Stimulated activated CD8-positive, alpha-beta memory T cell treated with anti-CD3 and anti-CD28 coated beads, Interleukin-12 subunit alpha, Interleukin-12 subunit beta, amount 100 ng/mL, for 1 hour (primary cell): ENCODE data around the gene CRLF1.
A peak's percentile ranks its signal among the peaks of the same experiment; 100 is the strongest.

ENCODE experiments used
- DNase-seq: peaks from one replicate; pipeline ENCODE4 v3.0.0-alpha.2; 2020; ENCODE audit warnings: low read depth

The CRLF1 gene

DNA sequence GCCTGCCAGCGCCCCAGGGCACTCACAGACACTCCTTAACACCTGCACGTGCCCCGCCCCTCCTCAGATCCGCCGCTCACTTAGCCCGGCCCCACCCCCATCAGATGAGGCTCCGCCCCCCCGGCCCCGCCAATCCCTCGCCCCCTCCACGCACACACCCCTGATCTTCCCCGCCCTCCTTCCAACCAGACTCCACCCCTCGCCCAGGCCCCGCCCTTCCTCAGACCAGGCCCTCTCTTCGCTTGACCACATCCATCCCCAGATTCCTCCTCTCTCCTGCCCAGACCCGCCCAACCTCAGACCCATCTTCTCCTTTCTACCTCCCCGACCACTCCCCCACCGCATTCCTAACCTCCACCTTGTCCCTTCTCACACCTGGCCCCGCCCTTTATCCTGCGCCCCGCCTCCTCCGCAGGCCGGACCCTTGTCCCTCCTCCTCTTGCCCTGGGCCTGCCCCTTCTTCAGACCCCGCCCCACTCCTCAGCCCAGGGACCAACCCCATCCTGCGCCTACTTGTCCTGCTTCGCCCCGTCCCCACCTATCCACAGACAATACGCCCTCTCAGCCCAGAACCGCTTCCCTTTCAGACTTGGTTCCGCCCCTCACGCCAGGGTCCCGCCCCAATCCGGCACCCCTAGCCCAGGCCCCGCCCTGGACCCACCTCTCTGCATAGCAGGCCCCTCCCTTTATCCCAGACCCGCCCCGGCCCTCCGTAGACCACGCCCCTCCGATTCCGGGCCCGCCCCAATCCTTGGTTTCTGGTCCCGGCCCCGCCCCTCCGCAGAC, 29.8 kb upstream of the CRLF1 start:
- peak; percentile 99 for DNase-seq

DNA sequence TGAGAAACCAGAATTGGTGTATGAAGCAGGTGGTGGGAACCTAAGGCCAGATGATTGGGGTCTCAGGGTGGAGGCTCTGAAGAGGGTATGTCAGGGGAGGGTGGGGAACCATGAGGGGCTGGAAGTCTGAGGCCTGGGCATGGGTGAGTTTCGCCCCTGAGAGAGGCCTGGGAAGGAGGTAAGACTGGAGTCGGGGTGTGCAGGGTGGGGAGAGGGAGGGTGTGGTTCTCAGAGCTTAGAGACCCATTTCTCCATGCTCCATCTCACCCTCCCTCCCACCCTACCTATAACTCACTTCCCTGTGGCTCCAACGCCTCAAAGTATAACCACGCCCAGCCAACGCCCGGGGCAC, 29.2 kb upstream of the CRLF1 start:
- DNase-seq: no peak

- DNase-seq: no peak
Measured at GRCh38 chr19:18634612-18635297, 28.2 kb upstream of the CRLF1 start.

- DNase-seq: no peak
Measured at GRCh38 chr19:18633321-18633720, 26.7 kb upstream of the CRLF1 start.

DNA sequence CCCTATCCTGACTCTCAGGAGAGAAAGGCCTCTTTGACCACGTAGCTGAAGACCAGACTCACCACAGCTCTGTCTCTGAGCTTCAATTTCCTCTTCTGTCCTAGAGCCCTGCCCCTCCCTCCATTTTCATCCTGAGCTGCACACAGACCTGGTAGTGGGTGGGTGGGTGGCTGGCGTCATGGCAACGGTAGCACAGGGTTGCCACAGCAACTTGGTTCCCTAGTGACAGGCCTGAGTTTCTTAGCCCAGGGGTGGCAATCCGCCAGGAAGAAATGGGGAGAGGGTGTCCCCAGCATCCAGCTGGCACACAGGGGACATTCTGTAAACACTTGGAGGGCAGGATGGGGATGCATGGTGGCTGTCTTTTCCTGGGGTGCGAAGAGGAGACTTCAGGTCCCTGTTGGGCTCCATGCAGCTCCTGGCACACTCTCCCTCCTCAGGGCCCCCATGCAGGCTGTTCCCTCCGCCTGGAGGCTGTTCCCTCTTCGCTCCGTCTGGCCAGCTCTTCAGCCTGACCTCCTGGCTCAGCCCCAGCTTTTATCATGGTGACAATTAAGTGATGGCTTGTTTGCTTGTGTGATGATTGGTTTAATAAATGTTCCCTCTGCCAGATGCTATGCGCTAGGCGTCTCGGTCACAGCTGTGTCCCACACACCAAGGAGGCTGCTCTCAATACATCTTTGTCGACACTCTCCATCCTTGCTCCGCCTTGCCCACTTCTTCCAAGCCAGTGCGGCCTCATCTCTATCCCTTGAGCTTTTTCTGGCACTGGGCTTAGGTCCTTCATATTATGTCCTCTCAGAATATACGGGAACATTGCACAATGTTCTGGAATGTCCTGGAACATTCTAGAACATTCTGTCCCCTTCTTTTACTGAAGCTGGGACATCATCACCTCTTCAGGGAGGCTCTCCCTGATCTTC, 22.8 kb upstream of the CRLF1 start:
- no peak for DNase-seq

- DNase-seq: no peak
Measured at GRCh38 chr19:18626906-18627305, 20.3 kb upstream of the CRLF1 start.

- DNase-seq: no peak
Measured at GRCh38 chr19:18620902-18621301, 14.3 kb upstream of the CRLF1 start.

GRCh38 chr19:18620311-18620710, 13.7 kb upstream of the CRLF1 start:
- DNase-seq: no peak

DNA sequence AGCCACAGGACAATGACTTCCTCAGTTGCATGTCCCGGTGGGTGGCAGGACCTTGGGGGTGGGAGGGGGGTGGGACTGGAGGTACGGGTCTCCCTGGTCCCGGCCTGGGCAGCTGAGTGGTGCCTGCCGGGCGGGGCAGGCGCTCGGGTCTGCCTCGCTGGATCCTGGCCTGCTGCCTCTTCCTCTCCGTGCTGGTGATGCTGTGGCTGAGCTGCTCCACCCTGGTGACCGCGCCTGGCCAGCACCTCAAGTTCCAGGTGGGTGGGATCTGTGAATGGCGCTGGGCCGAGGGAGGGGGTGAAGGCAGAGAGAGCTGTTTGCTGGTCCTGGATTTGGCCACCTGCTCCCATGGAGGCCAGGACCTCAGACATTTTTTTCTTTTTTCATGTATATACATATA, 11.6 kb upstream of the CRLF1 start:
- no peak for DNase-seq

DNA sequence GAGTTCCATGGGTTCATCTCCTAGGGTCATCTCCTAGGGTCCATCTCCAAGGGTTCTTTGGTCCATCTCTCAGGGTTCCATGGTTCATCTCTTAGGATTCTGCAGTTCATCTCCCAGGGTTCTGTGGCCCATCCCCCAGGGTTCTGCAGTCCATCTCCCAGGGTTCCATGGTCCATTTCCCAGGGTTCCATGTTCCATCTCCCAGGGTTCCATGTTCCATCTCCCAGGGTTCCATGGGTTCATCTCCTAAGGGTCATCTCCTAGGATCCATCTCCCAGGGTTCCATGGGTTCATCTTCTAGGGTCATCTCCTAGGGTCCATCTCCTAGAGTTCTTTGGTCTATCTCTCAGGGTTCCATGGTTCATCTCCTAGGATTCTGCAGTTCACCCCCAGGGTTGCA, 11.0 kb upstream of the CRLF1 start:
- no peak for DNase-seq

DNA sequence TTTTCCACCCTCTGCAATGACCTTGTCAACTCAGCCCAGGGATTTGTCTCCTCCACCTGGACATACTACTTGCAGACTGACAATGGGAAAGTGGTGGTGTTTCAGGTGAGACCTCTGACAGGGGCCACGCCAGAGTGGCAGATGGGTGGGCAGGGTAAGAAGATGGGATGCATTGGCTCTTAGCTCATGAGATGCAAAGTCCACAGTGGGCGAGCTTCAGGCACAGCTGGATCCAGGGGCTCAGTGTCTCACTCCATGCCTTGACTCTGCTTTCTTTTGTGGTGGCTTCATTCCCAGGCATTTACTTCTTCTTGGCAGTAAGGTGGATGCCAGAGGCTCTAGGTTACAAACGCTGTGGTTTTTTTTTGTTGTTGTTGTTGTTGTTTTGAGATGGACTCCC, 9.4 kb upstream of the CRLF1 start:
- no peak for DNase-seq

DNA sequence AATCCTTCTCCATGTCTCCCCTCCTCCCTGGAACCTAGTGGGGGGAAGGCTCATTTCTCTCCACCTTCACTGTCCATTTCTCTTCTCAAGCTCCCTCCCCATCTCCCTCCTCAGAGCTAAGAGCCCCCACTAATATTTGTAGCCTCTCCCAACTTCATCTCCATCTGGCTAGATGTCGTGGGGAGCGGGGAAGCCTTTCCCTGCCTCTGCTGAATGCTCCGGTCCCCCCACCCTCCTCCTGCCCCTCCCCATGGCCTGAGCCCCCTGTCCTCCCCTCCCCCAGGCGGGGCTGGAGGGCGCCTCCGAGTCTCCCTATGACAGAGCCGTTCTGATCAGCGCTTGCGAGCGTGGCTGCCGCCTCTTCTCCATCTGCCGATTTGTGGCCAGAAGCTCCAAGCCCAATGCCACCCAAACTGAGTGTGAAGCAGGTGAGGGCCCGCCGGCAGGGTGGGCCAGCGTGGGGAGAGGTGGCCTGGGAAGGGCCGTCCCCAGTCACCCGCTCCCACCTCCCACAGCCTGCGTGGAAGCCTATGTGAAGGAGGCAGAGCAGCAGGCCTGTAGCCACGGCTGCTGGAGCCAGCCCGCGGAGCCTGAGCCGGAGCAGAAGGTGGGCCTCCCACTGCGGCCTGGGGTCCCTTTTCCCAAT, 7.1 kb upstream of the CRLF1 start:
- DNase-seq: no peak

- DNase-seq: no peak
Measured at GRCh38 chr19:18612772-18613588, 6.4 kb upstream of the CRLF1 start, which contains the start of gene TMEM59L. TMEM59L (plus strand) TSS chr19:18612870; CDS start chr19:18612959, 89 bp downstream.

- DNase-seq: no peak
Measured at GRCh38 chr19:18612051-18612771, 5.6 kb upstream of the CRLF1 start.

DNA sequence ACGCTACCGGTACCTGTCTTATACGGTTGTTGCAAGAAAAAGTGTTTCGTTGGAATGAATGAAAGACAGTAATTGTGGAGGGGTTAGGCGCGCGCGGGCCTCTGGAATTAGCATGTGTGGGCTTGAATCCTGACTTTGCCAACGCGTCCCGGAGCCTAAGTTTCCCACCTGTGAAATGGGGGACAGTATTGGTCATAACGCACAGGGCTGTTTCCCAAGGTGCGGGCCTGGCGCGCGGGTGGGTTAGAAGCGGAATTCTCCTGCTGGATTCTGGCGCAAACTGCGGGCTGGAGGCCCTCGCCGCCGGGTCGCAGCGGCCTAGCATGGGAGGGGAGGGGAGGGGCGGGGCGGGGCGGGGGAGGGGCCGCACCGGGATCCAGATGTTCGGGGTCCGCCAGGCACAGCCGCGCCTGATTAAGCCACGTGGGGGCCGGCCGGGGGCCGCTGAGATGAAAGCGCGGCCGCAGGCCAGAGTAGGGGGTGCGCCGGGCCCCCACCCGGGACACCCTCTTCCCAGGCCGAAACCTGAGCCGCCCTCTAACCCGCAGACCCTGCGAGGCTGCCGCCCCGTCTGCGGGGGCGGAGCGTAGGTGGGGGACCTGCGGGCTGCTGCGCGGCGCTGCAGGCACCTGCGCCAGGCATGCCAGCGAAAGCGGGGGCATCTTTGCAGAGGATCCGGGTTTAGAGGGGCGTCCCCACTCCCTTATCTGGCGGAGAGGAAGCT, 4.9 kb upstream of the CRLF1 start:
- no peak for DNase-seq

GRCh38 chr19:18610556-18611326, 4.1 kb upstream of the CRLF1 start:
- DNase-seq: no peak

DNA sequence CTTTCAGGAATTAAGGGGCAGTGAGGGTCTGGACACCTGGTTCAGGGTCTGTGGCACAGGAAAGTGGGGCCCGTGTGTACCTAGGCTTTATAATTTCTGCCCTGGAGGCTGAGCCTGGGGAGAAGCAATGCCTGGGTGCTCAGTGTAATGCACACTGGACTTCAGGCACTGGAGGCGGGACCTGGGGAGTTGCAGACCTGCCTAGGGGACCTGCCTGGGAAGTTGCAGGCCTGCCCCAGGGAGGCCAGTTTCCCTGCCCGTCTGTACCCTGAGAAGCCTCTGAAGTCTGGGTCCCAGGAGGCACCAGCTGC, 3.6 kb upstream of the CRLF1 start:
- no peak for DNase-seq

DNA sequence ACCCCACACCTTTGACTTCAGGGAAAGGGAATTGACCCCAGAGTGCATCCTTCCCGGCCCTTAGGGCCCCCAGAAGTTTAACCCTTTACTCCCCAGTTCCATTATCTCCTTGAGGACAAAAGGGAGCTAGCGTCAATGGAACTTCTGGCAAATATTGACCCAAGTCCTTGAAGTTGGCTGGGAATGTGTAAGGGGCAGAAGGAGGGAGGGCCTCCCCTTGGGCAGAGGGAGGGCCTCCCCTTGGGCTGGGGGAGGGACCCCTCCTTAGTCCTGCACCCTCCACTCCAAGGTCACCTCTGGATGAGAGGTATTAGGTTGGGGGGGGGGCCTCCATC, 3.1 kb upstream of the CRLF1 start:
- DNase-seq: no peak
